ENCODE measurements around the gene EFHB.
"Not testable (repeated sequence)": the region's sequence is repeated elsewhere in the genome, so short reads cannot be mapped to it uniquely, and the experiment has no call there.

The EFHB gene

GRCh38 chr3:19931180-19931692 lies 2.8 kb downstream of the EFHB start:
- no peak for DNase-seq

- no peak for DNase-seq
These were observed 13.5 kb downstream of the EFHB start for GRCh38 chr3:19920401-19921080.

DNA sequence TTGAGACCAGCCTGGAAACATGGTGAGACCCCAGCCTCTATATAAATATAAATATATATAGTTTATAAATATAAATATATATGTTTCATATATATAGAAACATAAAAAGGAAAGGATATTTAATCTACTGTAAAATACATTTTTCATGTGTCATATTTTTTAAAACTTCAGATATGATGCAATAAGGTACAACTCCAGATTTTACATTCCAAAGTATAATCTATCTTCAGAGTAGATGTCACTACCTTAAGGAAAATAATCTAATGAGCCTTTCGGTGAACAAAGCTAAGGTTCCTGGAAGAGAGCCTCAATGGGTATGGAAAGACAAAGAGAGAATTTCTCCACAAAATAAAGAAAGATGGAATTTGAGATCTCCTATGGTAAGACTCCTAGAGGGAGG lies 16.9 kb downstream of the EFHB start:
- DNase-seq = no peak

DNA sequence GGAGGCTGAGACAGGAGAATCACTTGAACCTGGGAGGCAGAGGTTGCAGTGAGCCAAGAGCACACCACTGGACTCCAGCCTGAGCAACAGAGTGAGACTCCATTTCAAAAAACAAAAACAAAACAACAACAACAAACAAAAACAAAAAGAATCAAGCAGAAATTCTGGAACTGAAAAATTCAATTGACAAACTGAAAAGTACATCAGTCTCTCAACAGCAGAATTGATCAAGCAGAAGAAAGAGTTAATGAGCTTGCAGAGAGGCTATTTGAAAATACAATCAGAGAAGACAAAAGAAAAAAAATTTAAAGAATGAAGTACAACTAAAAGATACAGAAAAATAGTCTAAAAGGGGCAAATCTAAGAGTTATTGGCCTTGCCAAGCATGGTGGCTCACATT lies 22.6 kb downstream of the EFHB start:
- no peak for DNase-seq

DNA sequence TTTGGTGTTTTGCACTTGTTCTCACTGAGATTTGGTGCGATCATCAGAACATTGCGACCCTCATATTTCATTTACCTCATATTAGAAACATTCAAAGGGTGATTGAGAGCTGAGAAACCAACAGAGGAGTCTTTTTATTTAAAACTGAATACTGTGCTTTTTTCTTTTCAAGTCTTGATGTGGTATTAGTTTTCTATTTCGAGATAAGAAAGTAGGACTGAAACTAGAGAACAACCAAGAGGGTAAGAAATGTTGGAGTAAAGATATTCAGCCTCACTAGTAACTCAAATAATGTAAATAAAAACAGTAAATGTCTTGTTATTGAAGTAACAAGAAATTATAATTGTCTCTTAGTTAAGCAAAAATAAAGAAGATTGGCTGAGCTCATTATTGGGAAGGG lies 26.5 kb downstream of the EFHB start:
- no peak for DNase-seq

- no peak for DNase-seq
These were observed 30.4 kb downstream of the EFHB start for GRCh38 chr3:19903649-19904048.

- no peak for DNase-seq
These were observed 32.1 kb downstream of the EFHB start for GRCh38 chr3:19901918-19902317.

- DNase-seq = no peak
These were observed 32.7 kb downstream of the EFHB start for GRCh38 chr3:19901337-19901736.

DNA sequence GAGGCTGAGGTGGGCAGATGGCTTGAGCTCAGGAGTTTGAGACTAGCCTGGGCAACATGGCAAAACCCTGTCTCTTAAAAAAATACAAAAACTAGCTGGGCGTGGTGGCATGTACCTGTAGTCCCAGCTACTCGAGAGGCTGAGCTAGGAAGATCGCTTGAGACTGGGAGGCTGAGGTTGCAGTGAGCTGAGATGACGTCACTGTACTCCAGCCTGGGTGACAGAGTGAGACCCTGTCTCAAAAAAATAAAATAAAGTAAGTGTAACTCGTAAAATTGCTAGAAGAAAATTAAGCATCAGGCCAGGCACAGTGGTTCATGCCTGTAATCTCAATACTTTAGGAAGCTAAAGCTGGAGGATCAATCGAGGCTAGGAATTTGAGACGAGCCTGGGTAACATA lies 34.2 kb downstream of the EFHB start:
- not testable (repeated sequence) for DNase-seq

GRCh38 chr3:19899264-19899663 lies 34.8 kb downstream of the EFHB start:
- no peak for DNase-seq

- DNase-seq = no peak
These were observed 35.3 kb downstream of the EFHB start for GRCh38 chr3:19898721-19899120.

DNA sequence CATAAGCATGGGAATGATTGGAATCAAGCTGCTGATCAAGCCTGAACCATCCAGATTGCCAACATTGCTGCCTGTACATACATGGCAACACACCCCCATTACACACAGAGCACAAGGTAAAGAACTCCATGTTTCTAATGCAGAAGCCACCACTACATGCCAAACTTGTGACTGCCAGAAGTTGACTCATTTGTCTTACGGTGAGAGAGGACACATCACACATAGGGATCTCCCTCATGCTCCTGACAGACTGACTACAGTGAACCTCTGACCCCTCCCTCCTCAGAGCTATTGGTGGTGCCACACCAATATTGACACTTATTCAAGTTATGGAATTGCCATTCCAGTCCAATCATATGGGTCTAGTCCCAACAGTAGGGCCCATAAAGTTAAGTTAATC lies 42.3 kb downstream of the EFHB start:
- no peak for DNase-seq

GRCh38 chr3:19888428-19889152 lies 45.4 kb downstream of the EFHB start:
- DNase-seq = no peak

DNA sequence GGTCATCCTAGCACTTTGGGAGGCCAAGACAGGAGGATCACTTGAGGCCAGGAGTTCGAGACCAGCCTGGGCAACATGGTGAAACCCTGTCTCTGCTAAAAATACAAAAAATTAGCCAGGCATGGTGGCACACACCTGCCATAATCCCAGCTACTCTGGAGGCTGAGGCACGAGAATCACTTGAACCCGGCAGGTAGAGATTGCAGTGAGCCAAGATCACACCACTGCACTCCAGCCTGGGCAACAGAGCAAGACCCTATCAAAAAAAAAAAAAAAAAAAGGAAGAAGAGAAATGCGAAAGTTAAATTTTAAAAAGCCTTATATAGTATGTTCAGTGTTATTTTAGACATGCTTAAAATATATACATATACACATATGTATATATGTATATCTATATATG lies 46.9 kb downstream of the EFHB start:
- not testable (repeated sequence) for DNase-seq

- no peak for DNase-seq
These were observed 47.6 kb downstream of the EFHB start for GRCh38 chr3:19886404-19886803.

DNA sequence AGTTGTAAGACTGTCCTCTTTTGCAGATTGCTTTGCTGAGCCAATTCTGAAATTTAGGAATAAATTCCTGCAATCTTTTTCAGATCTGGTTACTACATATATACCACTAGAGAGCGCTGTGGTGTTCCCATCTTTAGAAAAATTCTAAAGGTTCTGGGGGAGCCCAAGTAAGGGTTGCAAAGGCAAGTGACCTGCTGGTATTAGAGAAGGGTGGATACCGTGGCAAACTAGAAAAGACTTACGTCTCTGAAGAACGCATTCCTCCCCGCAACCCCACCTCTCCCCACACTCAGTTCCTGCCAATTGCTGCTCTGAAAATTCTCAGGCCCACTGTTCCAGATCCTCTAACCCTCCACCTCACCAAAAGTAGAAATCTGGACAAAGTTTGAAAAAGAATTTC lies 48.5 kb downstream of the EFHB start:
- DNase-seq = peak; percentile 20

DNA sequence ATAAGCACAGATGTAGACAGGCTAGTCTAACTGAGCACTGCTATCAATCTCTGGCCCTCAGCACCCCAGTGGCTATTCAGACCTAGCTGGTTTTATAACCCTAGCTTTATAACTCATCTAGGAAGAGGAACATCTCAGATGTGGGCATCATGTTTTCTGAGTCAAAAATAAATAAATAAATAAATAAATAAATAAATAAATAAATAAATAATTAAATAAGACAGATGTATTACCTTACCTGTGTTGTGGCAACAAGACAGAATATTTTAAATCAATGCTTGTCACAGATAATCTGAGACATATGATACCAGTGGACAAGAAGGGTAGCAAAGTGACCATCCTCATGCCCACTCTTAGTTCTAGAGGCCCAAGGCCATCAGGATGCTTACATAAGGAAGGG lies 52.2 kb downstream of the EFHB start:
- no peak for DNase-seq

- no peak for DNase-seq
These were observed 53.0 kb downstream of the EFHB start for GRCh38 chr3:19881036-19881435.

- DNase-seq = no peak
These were observed 56.4 kb downstream of the EFHB start for GRCh38 chr3:19877656-19878055.

DNA sequence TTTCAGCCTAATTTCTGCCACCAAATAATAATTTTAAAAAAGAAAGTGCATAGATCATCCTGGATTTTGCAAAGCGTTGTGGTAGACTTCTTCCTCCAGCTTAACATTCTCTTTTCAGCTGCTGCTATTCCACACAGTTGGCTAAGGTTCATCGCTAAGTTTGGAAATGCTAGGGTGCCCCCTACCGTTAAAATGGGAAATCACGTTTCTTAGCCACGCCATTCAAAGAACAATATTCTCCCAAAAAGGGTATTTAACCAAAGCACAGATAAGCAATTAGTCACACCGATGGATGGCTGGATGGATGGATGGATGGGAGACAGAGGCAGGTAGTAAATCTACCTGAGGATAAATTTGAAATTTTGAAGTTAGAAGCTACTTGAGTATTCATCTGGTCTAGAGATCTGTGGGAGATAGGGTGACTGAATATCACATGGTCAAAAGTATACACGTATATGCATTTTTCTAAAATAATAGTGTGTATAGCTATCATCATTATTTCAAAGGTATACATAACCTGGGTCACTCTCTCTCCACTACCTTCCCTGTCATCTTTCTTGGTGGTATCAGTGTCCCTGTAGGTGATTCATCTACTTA lies 67.2 kb downstream of the EFHB start:
- peak; percentile 51 for DNase-seq

- DNase-seq = peak; percentile 33
These were observed 78.7 kb downstream of the EFHB start for GRCh38 chr3:19855318-19855717.

- DNase-seq = not testable (repeated sequence)
These were observed 87.4 kb downstream of the EFHB start for GRCh38 chr3:19846609-19847008.

All from NCI-H146 (cell line).